K562 (cell line): ENCODE measurements around the gene KRT77.

Source experiments
- CREB1 ChIP-seq, 2 experiments: sonication (generic) in 1 of 2; formaldehyde crosslinking in 1 of 2; IDR thresholded peaks; 2 replicates each; pipeline versions ENCODE4 v1.6.1 to v1.8.0; 2012 to 2022; ENCODE audit warnings: inconsistent platforms in 1 of 2, mild to moderate bottlenecking in 1 of 2, missing genetic modification reagents in 1 of 2, moderate library complexity in 1 of 2
- EZH2 ChIP-seq: IDR thresholded peaks from 2 replicates; pipeline ENCODE4 v1.6.1; 2012; ENCODE audit warnings: low read depth, mild to moderate bottlenecking, inconsistent platforms, low read length, borderline replicate concordance
- KLF1 ChIP-seq: fragments of 450-650 bp; IDR thresholded peaks from 2 replicates; pipeline ENCODE4 v1.6.1; 2016; ENCODE audit warnings: missing genetic modification characterization, missing compliant biosample characterization
- RCOR1 ChIP-seq, 2 experiments: IDR thresholded peaks; 2 replicates each; pipeline ENCODE4 v1.6.1; 2012; ENCODE audit warnings: low read depth in 2 of 2, low read length in 2 of 2, borderline replicate concordance in 1 of 2, improper control_type of control experiment in 1 of 2
- RFX5 ChIP-seq: IDR thresholded peaks from 2 replicates; pipeline ENCODE4 v1.6.1; 2011; ENCODE audit warnings: low read depth, mild to moderate bottlenecking, improper control_type of control experiment, low read length
- SIX5 ChIP-seq, 2 experiments: IDR thresholded peaks; 2 replicates each; pipeline ENCODE4 v1.6.1; 2011; ENCODE audit warnings: low read length in 2 of 2, borderline replicate concordance in 1 of 2, low read depth in 1 of 2, mild to moderate bottlenecking in 1 of 2, moderate library complexity in 1 of 2; ENCODE audit not compliant: insufficient read depth in 1 of 2
- TF ChIP-seq, protein P1 (sequence below): sonication (generic); formaldehyde crosslinking; IDR thresholded peaks from 2 replicates; pipeline ENCODE4 v1.8.1; 2023; ENCODE audit warnings: mild to moderate bottlenecking, missing genetic modification reagents
- TF ChIP-seq, protein P2 (sequence below), 3 experiments: IDR thresholded peaks in 2 of 3; conservative IDR thresholded peaks in 1 of 3; 2 replicates each; pipeline ENCODE4 v1.5.1; 2011 to 2012; ENCODE audit warnings: low read length in 3 of 3, mild to moderate bottlenecking in 3 of 3, control low read depth in 2 of 3, improper control_type of control experiment in 1 of 3, inconsistent platforms in 1 of 3, low read depth in 1 of 3, mixed read lengths in 1 of 3, moderate library complexity in 1 of 3; ENCODE audit not compliant: insufficient read depth in 2 of 3

DNA sequence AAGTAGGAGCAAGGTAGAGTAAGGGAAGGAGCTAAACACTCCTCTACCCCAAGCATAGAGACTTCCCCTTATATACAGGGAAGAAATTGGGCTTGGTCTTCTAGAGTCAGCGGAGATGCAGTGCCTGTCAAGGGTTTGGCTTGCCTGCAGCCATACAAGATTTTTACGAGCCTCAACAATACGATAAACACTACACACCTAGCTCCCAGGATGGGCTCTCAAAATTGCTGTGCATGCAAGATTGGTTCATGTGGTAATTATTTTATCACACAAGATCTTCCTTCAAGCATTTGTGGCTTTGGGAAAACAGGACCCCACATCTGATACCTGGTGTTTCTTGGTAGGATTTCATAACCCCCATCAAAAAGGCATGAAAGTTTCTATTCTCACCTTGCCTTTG lies 23.0 kb downstream of the KRT77 start, which contains the start of gene KRT1:
- TF ChIP-seq EZH2 (no peak), CREB1 (IDR thresholded peaks at IDR 0.05) (no peak), CREB1 (CRISPR knock-in tag; IDR thresholded peaks at IDR 0.05) (no peak), KLF1 (tag) (no peak), RCOR1 (IDR thresholded peaks at IDR 0.05; ENCODE audit: borderline replicate concordance in 1 of 2, low read depth in 2 of 2, low read length in 2 of 2) (no peak), RFX5 (no peak), SIX5 (IDR thresholded peaks at IDR 0.05; ENCODE audit: borderline replicate concordance in 1 of 2, insufficient read depth in 1 of 2, low read depth in 1 of 2, low read length in 2 of 2) (no peak)
- TF ChIP-seq, protein P1, sequence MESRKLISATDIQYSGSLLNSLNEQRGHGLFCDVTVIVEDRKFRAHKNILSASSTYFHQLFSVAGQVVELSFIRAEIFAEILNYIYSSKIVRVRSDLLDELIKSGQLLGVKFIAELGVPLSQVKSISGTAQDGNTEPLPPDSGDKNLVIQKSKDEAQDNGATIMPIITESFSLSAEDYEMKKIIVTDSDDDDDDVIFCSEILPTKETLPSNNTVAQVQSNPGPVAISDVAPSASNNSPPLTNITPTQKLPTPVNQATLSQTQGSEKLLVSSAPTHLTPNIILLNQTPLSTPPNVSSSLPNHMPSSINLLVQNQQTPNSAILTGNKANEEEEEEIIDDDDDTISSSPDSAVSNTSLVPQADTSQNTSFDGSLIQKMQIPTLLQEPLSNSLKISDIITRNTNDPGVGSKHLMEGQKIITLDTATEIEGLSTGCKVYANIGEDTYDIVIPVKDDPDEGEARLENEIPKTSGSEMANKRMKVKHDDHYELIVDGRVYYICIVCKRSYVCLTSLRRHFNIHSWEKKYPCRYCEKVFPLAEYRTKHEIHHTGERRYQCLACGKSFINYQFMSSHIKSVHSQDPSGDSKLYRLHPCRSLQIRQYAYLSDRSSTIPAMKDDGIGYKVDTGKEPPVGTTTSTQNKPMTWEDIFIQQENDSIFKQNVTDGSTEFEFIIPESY (CRISPR knock-in tag), result no peak
- TF ChIP-seq, protein P2, sequence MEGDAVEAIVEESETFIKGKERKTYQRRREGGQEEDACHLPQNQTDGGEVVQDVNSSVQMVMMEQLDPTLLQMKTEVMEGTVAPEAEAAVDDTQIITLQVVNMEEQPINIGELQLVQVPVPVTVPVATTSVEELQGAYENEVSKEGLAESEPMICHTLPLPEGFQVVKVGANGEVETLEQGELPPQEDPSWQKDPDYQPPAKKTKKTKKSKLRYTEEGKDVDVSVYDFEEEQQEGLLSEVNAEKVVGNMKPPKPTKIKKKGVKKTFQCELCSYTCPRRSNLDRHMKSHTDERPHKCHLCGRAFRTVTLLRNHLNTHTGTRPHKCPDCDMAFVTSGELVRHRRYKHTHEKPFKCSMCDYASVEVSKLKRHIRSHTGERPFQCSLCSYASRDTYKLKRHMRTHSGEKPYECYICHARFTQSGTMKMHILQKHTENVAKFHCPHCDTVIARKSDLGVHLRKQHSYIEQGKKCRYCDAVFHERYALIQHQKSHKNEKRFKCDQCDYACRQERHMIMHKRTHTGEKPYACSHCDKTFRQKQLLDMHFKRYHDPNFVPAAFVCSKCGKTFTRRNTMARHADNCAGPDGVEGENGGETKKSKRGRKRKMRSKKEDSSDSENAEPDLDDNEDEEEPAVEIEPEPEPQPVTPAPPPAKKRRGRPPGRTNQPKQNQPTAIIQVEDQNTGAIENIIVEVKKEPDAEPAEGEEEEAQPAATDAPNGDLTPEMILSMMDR (IDR thresholded peaks at IDR 0.05 in 2 of 3, conservative IDR thresholded peaks at IDR 0.05 in 1 of 3; ENCODE audit: insufficient read depth in 2 of 3, low read depth in 1 of 3, low read length in 3 of 3), result no peak
